Transverse colon (tissue), 4 donors: ENCODE measurements around the gene MXRA8. TPM values are rescaled to one million over a fixed set of nuclear protein-coding genes. Genes with fewer than 3 reads are reported as not detected.

Experiments
- DNase-seq: peaks from one replicate; pipeline ENCODE4 v3.0.0-alpha.2; 2019
- H3K27ac ChIP-seq, 4 donors: fragments of 200-600 bp; sonication (generic); 2 replicates each; pipeline ENCODE4 v1.5.1; 2016 to 2018; ENCODE audit warnings: inconsistent platforms in 4 of 4
- H3K27me3 ChIP-seq: fragments of 200-600 bp; sonication (generic); 2 replicates; pipeline ENCODE4 v1.5.1; 2017; ENCODE audit warnings: inconsistent platforms
- H3K36me3 ChIP-seq, 4 donors: fragments of 200-600 bp; sonication (generic); 2 replicates each; pipeline ENCODE4 v1.5.1; 2017 to 2019; ENCODE audit warnings: inconsistent platforms in 4 of 4
- H3K4me1 ChIP-seq, 4 donors: fragments of 200-600 bp; sonication (generic); 2 replicates each; pipeline ENCODE4 v1.5.1; 2017 to 2020; ENCODE audit warnings: inconsistent platforms in 4 of 4
- H3K4me3 ChIP-seq, 4 donors: fragments of 200-600 bp; sonication (generic); 1 replicate in 1 of 4; 2 replicates in 3 of 4; pipeline versions ENCODE4 v1.5.1 to v1.6.1; 2017 to 2019; ENCODE audit warnings: inconsistent platforms in 4 of 4
- H3K9me3 ChIP-seq, 2 donors: fragments of 200-600 bp; sonication (generic); 2 replicates each; pipeline ENCODE4 v1.5.1; 2017 to 2019; ENCODE audit warnings: inconsistent platforms in 2 of 2
- CTCF ChIP-seq, 5 experiments: fragments of 200-600 bp in 3 of 5; fragments of 450-650 bp in 2 of 5; sonication (generic) in 3 of 5; IDR thresholded peaks; 1 replicate in 2 of 5; 2 replicates in 3 of 5; pipeline ENCODE4 v1.5.1; 2016 to 2017; ENCODE audit warnings: antibody characterized with exemption in 5 of 5, inconsistent platforms in 3 of 5, mild to moderate bottlenecking in 2 of 5, moderate library complexity in 1 of 5
- EP300 ChIP-seq: sonication (generic); formaldehyde crosslinking; IDR thresholded peaks from one replicate; pipeline ENCODE4 v1.6.1; 2017; ENCODE audit warnings: antibody characterized with exemption, low read depth
- POLR2A ChIP-seq: fragments of 450-650 bp; IDR thresholded peaks from one replicate; pipeline ENCODE4 v1.6.1; 2016; ENCODE audit warnings: antibody characterized with exemption, mild to moderate bottlenecking, moderate library complexity
- POLR2AphosphoS5 ChIP-seq, 3 donors: sonication (generic); formaldehyde crosslinking; IDR thresholded peaks; one replicate each; pipeline ENCODE4 v1.6.1; 2016; ENCODE audit warnings: antibody characterized with exemption in 3 of 3
- WGBS, 2 donors: methylation state at CpG; one replicate each; pipeline ENCODE4 v1.1.5; 2018; ENCODE audit warnings: low coverage in 1 of 2; 5-methylcytosine and 5-hydroxymethylcytosine counted together
- in situ Hi-C, 4 donors: fragments of 200-750 bp; cut with MboI; loops; one replicate each; pipeline versions ENCODE4 v1.15.0 to v1.15.1; 2017; ENCODE audit warnings: low sequenced_read_pairs in 3 of 4, low pct_ligation_motif_present in 1 of 4, low pct_unique_long_range_greater_than_20kb in 1 of 4
- intact Hi-C: fragments of 100-400 bp; cut with DNase I; formaldehyde crosslinking; loops from one replicate; pipeline ENCODE4 v1.15.1; 2023; ENCODE audit warnings: low total_unique reads
- total RNA-seq, 4 donors: library from RNA; depleted of rRNA; stranded (reverse); fragments of >200 nt; gene quantifications; one replicate each; pipeline ENCODE4 v1.1.0, GENCODE V29; 2016

The MXRA8 gene
- total RNA-seq, 4 donors from 2014 or later: 31.1 to 145 (median 57.1) TPM

GRCh38 chr1:1336931-1337792 is 21.2 kb downstream of the MXRA8 start:
- in situ Hi-C loops: no loop called here
- H3K9me3 ChIP-seq: no peaks in the 10 kb centered on the region
- H3K36me3 ChIP-seq: peaks cover 0 to 3% (median 0%) of the 10 kb centered on the region in 4 donors
- H3K27ac ChIP-seq: no peak overlapping the region
- 91% methylated on average over 29 of the region's 32 CpGs; no CpG with 5 or more reads in 1 of the 2 donors for WGBS, 2 donors
- intact Hi-C loops: no loop called here
- DNase-seq: no peak
- H3K4me1 ChIP-seq: peaks cover 0 to 12% (median 9%) of the 10 kb centered on the region in 4 donors
- peaks cover 2% of the 10 kb centered on the region for H3K27me3 ChIP-seq
- no peak for TF ChIP-seq POLR2A
- no peak overlapping the region for H3K4me3 ChIP-seq

- intact Hi-C loops: no loop called here
- H3K36me3 ChIP-seq: peaks cover 0 to 3% (median 0%) of the 10 kb centered on the region in 4 donors
- in situ Hi-C loops: no loop called here
- WGBS, 2 donors: 92% methylated on average over 26 of the region's 26 CpGs; no CpG with 5 or more reads in 1 of the 2 donors
- peaks cover 2 to 12% (median 9%) of the 10 kb centered on the region in 4 donors for H3K4me1 ChIP-seq
- no peak overlapping the region for H3K4me3 ChIP-seq
- no peaks in the 10 kb centered on the region for H3K9me3 ChIP-seq
- H3K27ac ChIP-seq: no peak overlapping the region
- no peak for DNase-seq
- TF ChIP-seq POLR2A (no peak), EP300 (no peak), CTCF (IDR thresholded peaks at IDR 0.05) (no peak), POLR2AphosphoS5 (IDR thresholded peaks at IDR 0.05) (no peak)
- peaks cover 9% of the 10 kb centered on the region for H3K27me3 ChIP-seq
Observed at GRCh38 chr1:1336446-1336845, 21.9 kb downstream of the MXRA8 start.

GRCh38 chr1:1335792-1336248 is 22.5 kb downstream of the MXRA8 start:
- DNase-seq: no peak
- no peaks in the 10 kb centered on the region for H3K9me3 ChIP-seq
- peaks cover 3 to 15% (median 13%) of the 10 kb centered on the region in 4 donors for H3K4me1 ChIP-seq
- H3K4me3 ChIP-seq: no peak overlapping the region
- no peak for TF ChIP-seq CTCF (IDR thresholded peaks at IDR 0.05)
- H3K27me3 ChIP-seq: peaks cover 12% of the 10 kb centered on the region
- 82% methylated on average over 17 of the region's 21 CpGs; no CpG with 5 or more reads in 1 of the 2 donors for WGBS, 2 donors
- peaks cover 0 to 3% (median 0%) of the 10 kb centered on the region in 4 donors for H3K36me3 ChIP-seq
- in situ Hi-C loops: no loop called here
- no peak overlapping the region for H3K27ac ChIP-seq
- intact Hi-C loops: no loop called here

GRCh38 chr1:1335283-1335682 is 23.1 kb downstream of the MXRA8 start:
- in situ Hi-C loops (no loop called here), intact Hi-C loops (no loop called here)
- Histone ChIP-seq H3K36me3 (peaks cover 0 to 3% (median 0%) of the 10 kb centered on the region in 4 donors), H3K4me3 (no peak overlapping the region), H3K27me3 (peaks cover 12% of the 10 kb centered on the region), H3K4me1 (peaks cover 3 to 18% (median 13%) of the 10 kb centered on the region in 4 donors), H3K9me3 (no peaks in the 10 kb centered on the region), H3K27ac (no peak overlapping the region)
- 86% methylated on average over 16 of the region's 16 CpGs; no CpG with 5 or more reads in 1 of the 2 donors for WGBS, 2 donors
- TF ChIP-seq EP300 (no peak), CTCF (IDR thresholded peaks at IDR 0.05) (no peak), POLR2A (no peak), POLR2AphosphoS5 (IDR thresholded peaks at IDR 0.05) (no peak)
- no peak for DNase-seq
